NT2/D1 (cell line): ENCODE measurements around the gene FJX1.

ENCODE experiments used
- DNase-seq: peaks from one replicate; pipeline ENCODE4 v3.0.0-alpha.2; 2011; ENCODE audit warnings: low read depth, low spot score
- H3K27me3 ChIP-seq: 2 replicates; pipeline ENCODE4 v1.6.0; 2011; ENCODE audit warnings: mild to moderate bottlenecking; ENCODE audit not compliant: insufficient read length, insufficient read depth
- H3K36me3 ChIP-seq: 2 replicates; pipeline ENCODE4 v1.6.1; 2011; ENCODE audit warnings: mild to moderate bottlenecking, low read length, mixed read lengths; ENCODE audit not compliant: insufficient read depth, insufficient read length
- H3K4me1 ChIP-seq: 2 replicates; pipeline ENCODE4 v1.5.1; 2011; ENCODE audit not compliant: insufficient read depth, insufficient read length
- H3K4me3 ChIP-seq: 2 replicates; pipeline ENCODE4 v1.5.1; 2011; ENCODE audit warnings: low read depth; ENCODE audit not compliant: insufficient read length
- H3K9ac ChIP-seq: 2 replicates; pipeline ENCODE4 v1.6.0; 2011; ENCODE audit warnings: low read depth; ENCODE audit not compliant: insufficient read length
- H3K9me3 ChIP-seq: 2 replicates; pipeline ENCODE4 v1.5.1; 2011; ENCODE audit warnings: mild to moderate bottlenecking, low read length; ENCODE audit not compliant: insufficient read depth
- SUZ12 ChIP-seq: IDR thresholded peaks from 2 replicates; pipeline ENCODE4 v1.6.1; 2011; ENCODE audit not compliant: insufficient read length, insufficient read depth; ENCODE audit errors: extremely low read depth
- YY1 ChIP-seq: IDR thresholded peaks from 2 replicates; pipeline ENCODE4 v1.6.1; 2011; ENCODE audit not compliant: insufficient read length, insufficient read depth
- ZNF274 ChIP-seq: IDR thresholded peaks from 2 replicates; pipeline ENCODE4 v1.6.1; 2011; ENCODE audit warnings: mild to moderate bottlenecking, low read depth, low read length

Gene FJX1

GRCh38 chr11:35633827-35634423, 15.7 kb downstream of the FJX1 start:
- no peaks in the 10 kb centered on the region for H3K27me3 ChIP-seq
- no peak overlapping the region for H3K4me3 ChIP-seq
- H3K36me3 ChIP-seq = no peaks in the 10 kb centered on the region
- H3K9me3 ChIP-seq = no peaks in the 10 kb centered on the region
- H3K4me1 ChIP-seq = no peaks in the 10 kb centered on the region
- no peak for DNase-seq
- no peak overlapping the region for H3K9ac ChIP-seq
- no peak for TF ChIP-seq ZNF274
- no peak for TF ChIP-seq YY1
- no peak for TF ChIP-seq SUZ12

- DNase-seq = no peak
- Histone ChIP-seq H3K4me1 (no peaks in the 10 kb centered on the region), H3K9ac (no peak overlapping the region), H3K36me3 (no peaks in the 10 kb centered on the region), H3K4me3 (no peak overlapping the region), H3K27me3 (no peaks in the 10 kb centered on the region), H3K9me3 (no peaks in the 10 kb centered on the region)
- TF ChIP-seq YY1 (no peak), SUZ12 (no peak), ZNF274 (no peak)
Measured at GRCh38 chr11:35635933-35636332, 17.7 kb downstream of the FJX1 start.

GRCh38 chr11:35639591-35640179, 21.4 kb downstream of the FJX1 start:
- Histone ChIP-seq H3K4me3 (no peak overlapping the region), H3K4me1 (peaks cover 3% of the 10 kb centered on the region), H3K36me3 (no peaks in the 10 kb centered on the region), H3K9ac (no peak overlapping the region), H3K27me3 (no peaks in the 10 kb centered on the region), H3K9me3 (no peaks in the 10 kb centered on the region)
- DNase-seq = no peak
- TF ChIP-seq SUZ12 (no peak), ZNF274 (no peak), YY1 (no peak)

- DNase-seq = no peak
- Histone ChIP-seq H3K27me3 (no peaks in the 10 kb centered on the region), H3K4me1 (peaks cover 3% of the 10 kb centered on the region), H3K36me3 (no peaks in the 10 kb centered on the region), H3K9me3 (no peaks in the 10 kb centered on the region), H3K4me3 (no peak overlapping the region), H3K9ac (no peak overlapping the region)
- TF ChIP-seq ZNF274 (no peak), YY1 (no peak), SUZ12 (no peak)
Measured at GRCh38 chr11:35641171-35641897, 23.1 kb downstream of the FJX1 start.

- Histone ChIP-seq H3K36me3 (no peaks in the 10 kb centered on the region), H3K27me3 (no peaks in the 10 kb centered on the region), H3K4me3 (no peak overlapping the region), H3K4me1 (peaks cover 3% of the 10 kb centered on the region), H3K9ac (no peak overlapping the region), H3K9me3 (no peaks in the 10 kb centered on the region)
- TF ChIP-seq YY1 = no peak
- no peak for DNase-seq
Measured at GRCh38 chr11:35641964-35642363, 23.7 kb downstream of the FJX1 start.

- Histone ChIP-seq H3K9ac (no peak overlapping the region), H3K4me3 (no peak overlapping the region), H3K27me3 (no peaks in the 10 kb centered on the region), H3K36me3 (no peaks in the 10 kb centered on the region), H3K9me3 (no peaks in the 10 kb centered on the region), H3K4me1 (no peaks in the 10 kb centered on the region)
- TF ChIP-seq ZNF274 (no peak), YY1 (no peak), SUZ12 (no peak)
- no peak for DNase-seq
Measured at GRCh38 chr11:35647421-35648093, 29.3 kb downstream of the FJX1 start.

GRCh38 chr11:35650006-35650405, 31.7 kb downstream of the FJX1 start:
- no peaks in the 10 kb centered on the region for H3K9me3 ChIP-seq
- no peaks in the 10 kb centered on the region for H3K4me1 ChIP-seq
- no peaks in the 10 kb centered on the region for H3K27me3 ChIP-seq
- no peaks in the 10 kb centered on the region for H3K36me3 ChIP-seq
- H3K4me3 ChIP-seq = no peak overlapping the region
- no peak for DNase-seq
- TF ChIP-seq SUZ12 = no peak
- TF ChIP-seq YY1 = no peak
- TF ChIP-seq ZNF274 = no peak
- no peak overlapping the region for H3K9ac ChIP-seq
